Measurements from ENCODE around the gene GPRC5D.

Gene GPRC5D

DNA sequence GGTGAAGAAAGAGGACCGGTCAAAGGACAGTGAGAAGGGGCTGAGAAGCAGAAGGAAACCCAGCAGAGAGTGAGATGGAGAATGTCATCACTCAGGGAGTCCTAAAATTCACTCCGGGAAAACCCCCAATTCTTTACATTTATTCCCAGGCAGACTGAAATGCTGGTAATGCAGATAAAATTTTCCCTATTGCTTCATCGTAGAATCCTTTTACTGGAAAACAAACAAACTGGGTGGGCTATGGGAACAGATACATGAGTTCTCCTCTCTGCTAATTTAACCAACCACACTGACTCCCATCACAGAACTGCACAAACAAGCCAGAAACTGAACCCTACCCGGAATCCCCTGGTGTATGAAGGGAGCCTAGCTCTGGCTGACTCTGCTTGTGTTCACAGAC lies 27.2 kb upstream of the GPRC5D start:
- DNase-seq (ENCODE audit: low spot score) = no peak

GRCh38 chr12:12977231-12977630 lies 25.3 kb upstream of the GPRC5D start:
- no peak for DNase-seq (ENCODE audit: low spot score)

DNA sequence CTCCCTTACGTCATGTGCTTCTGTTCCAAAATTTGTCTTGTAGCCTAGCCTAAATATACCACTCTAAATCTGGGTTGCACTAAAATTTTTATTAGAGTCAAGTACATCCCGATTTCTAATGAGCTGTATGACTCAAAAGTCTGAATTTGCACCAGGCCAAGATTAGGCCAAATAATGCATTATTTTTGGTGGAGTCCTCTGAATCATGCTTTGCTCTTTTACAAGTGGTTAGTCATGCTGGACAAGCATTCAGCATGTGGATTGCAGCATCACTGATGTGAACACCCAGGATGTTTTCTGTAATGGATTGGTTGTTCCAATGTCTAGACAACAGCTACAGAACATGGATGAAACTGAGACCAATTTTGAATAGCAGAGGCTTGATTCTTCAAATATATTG lies 24.4 kb upstream of the GPRC5D start:
- DNase-seq (ENCODE audit: low spot score) = no peak

GRCh38 chr12:12975322-12976077 lies 23.5 kb upstream of the GPRC5D start:
- DNase-seq (ENCODE audit: low spot score) = peak; percentile 34

DNA sequence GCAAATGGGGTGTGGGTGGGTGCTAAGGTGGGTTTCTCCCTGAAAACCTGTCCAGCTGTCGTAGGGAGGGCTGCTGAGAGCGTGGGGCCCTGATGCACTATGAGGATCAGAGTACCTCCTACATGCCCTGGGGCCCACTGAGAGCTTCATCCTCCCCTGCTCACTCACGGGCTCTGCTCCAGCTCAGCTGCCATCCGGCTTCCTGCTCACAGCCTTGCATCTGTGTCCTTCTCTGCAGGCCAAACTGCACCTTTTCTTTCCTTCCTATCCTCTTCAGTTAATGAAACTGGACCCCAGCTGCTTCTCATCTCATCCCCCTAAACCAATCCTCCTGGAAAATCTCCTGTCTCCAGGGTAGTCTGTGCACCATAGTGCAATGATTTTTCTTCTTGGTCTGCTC lies 22.2 kb upstream of the GPRC5D start:
- DNase-seq (ENCODE audit: low spot score) = no peak

GRCh38 chr12:12973019-12973418 lies 21.0 kb upstream of the GPRC5D start:
- DNase-seq (ENCODE audit: low spot score) = no peak

DNA sequence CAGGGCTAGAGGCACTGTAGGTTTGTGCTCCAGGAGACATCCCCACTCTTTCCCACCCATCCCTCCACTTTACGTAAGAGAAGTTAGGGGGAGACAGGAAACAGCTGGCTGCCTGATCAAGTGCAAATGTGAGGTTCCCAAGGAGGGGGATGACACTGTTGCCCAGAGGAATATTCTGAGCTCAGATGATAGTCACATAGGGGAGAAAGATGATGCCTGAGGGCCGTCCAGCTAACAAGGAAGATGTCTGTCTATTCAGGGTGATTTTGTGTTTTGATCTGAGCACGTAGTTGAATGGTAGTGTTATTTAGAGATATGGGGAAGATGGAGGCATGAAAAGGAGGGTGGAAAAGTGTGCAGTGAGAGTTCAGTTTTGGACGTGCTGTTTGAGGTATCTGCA lies 13.9 kb upstream of the GPRC5D start:
- DNase-seq (ENCODE audit: low spot score) = no peak

GRCh38 chr12:12964255-12964654 lies 12.3 kb upstream of the GPRC5D start:
- no peak for DNase-seq (ENCODE audit: low spot score)

DNA sequence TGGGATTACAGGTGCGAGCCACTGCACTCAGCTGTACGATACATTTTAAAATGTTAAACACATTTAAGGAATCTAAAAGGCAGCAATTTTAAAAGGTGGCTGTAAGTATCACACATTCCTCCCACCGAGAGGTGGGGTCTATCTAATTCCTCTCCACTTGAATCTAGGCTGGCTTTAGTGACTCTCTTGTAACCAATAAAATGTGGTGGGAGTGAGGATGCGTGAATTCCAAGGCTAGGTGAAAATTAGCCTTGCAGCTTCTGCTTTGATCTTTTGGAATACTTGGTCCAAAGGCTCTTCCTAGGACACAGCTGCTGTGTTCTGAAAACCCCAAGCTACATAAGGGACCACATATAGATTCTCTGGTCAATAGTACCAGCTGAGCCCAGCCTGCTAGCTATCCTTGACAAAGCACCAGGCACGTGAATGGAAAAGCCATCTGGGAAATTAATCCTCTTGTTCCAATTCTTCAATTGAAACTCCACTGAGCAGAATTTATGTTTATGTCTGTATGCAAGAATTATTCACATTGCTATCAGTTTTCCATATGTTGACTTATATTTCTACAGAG lies 8.8 kb upstream of the GPRC5D start:
- DNase-seq (ENCODE audit: low spot score) = no peak

DNA sequence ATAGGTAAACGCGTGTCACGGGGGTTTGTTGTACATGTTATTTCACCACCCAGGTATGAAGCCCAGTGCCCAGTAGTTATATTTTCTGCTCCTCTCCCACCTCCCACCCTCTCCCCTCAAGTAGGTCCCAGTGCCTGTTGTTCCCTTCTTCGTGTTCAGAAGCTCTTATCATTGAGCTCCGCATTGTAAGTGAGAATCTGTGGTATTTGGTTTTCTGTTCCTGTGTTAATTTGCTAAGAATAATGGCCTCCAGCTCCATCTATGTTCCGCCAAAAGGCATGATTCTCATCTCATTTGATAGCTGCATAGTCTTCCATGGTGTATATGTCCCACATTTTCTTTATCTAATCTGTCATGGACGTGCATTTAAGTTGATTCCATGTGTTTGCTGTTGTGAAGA lies 6.9 kb upstream of the GPRC5D start:
- DNase-seq (ENCODE audit: low spot score) = no peak

- DNase-seq (ENCODE audit: low spot score) = no peak
These were observed 3.1 kb upstream of the GPRC5D start for GRCh38 chr12:12954878-12955625.

DNA sequence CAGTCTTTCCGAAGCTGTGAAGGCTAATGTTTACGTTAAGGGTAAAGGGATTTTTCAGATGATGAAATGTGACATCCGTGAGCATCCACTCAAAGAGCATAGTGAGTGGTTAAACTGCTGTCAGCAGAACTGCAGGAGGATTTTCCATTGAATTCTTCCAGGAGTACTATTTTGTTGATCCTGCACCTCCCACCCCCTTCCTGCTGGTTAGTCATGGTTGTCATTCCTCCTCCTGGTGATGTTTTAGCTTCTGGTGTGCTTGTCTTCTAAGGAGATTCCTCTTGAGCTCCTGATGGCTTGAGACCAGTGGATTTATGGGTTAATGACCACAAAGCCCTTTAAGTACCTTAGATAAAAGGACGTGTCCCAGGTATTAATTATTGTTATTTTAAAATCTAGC lies 2.4 kb upstream of the GPRC5D start:
- DNase-seq (ENCODE audit: low spot score) = no peak

GRCh38 chr12:12951504-12951903 lies 466 bp downstream of the GPRC5D start:
- no peak for DNase-seq (ENCODE audit: low spot score)

GRCh38 chr12:12947902-12948301 lies 4.1 kb downstream of the GPRC5D start:
- no peak for DNase-seq (ENCODE audit: low spot score)

- DNase-seq (ENCODE audit: low spot score) = peak; percentile 58
These were observed 5.1 kb downstream of the GPRC5D start for GRCh38 chr12:12946686-12947355.

DNA sequence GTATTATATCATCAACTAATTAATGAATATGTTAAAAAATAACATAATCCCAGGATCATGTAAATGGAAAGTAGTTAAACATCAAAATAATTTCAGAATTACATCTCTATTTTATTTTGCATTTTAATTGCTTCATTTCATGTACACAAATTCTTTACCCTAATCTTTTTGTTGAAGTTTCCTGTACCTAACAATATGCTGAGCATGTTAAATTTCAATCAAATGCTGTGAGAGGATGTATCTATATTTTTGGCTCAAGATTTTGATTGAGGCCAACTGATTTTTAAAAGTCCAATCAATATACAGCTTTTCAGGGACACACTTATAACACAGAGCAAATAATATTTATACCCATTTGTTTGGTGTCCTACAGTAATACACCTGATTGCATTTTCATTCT lies 6.4 kb downstream of the GPRC5D start:
- no peak for DNase-seq (ENCODE audit: low spot score)

DNA sequence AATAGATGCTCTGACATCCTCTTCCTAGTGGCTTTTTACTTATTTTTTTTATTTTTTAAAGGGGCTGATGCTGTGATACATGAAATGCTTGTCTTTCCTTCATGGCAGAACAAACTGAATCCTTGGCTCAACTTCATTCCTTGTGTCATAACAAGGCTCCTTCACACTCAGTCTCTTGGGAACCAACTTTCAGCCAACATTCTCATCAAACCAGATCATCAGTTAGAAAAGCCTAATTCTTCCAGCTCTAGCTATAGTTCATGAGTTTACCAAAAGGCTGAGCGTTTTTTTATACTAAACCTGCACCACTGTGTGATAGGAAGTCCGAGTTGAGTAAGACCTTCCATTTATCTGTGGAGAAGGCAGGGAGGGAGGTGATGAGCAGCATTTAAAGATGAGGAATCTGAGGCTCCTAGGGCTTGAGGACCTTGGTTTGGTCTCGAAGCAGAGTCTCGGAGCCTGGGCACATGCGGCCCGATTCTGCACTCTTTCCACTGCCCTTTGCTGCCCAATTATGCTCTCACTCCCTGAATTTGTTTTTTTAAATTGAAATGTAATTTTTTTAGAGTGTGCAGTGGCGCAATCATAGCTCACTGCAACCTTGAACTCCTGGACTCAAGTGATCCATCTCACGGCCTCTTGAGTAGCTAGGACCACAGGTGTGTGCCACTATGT lies 8.2 kb downstream of the GPRC5D start:
- no peak for DNase-seq (ENCODE audit: low spot score)

GRCh38 chr12:12941450-12942350 lies 10.3 kb downstream of the GPRC5D start:
- DNase-seq (ENCODE audit: low spot score) = no peak

GRCh38 chr12:12939888-12940287 lies 12.1 kb downstream of the GPRC5D start:
- no peak for DNase-seq (ENCODE audit: low spot score)

GRCh38 chr12:12938541-12938940 lies 13.4 kb downstream of the GPRC5D start:
- DNase-seq (ENCODE audit: low spot score) = no peak

- no peak for DNase-seq (ENCODE audit: low spot score)
These were observed 14.9 kb downstream of the GPRC5D start for GRCh38 chr12:12936983-12937491.
